Naive thymus-derived CD4-positive, alpha-beta T cell (primary cell): Measurements from ENCODE around the gene STK17A. TPM values are rescaled to one million over a fixed set of nuclear protein-coding genes. Genes with fewer than 3 reads are reported as not detected.

Source experiments
- ATAC-seq: fragments of 150-1000 bp; cut with Tn5 transposase; 2 replicates; pipeline ENCODE4 v1.10.0; 2021; ENCODE audit warnings: mild to moderate bottlenecking, moderate library complexity
- CTCF ChIA-PET: fragments of 350-600 bp; sonication (Branson Sonifier 250); formaldehyde crosslinking; loops from one replicate; lab custom pipeline; 2021; ENCODE audit warnings: antibody characterized with exemption; lab: Charles Lee
- POLR2A ChIA-PET: fragments of 350-600 bp; sonication (Branson Sonifier 250); formaldehyde crosslinking; loops from one replicate; lab custom pipeline; 2021; ENCODE audit warnings: antibody characterized with exemption, inconsistent platforms; lab: Charles Lee
- DNase-seq, 9 donors: peaks; one replicate each; pipeline versions ENCODE4 v3.0.0 to v3.0.0-alpha.2; 2020 to 2022; ENCODE audit warnings: mixed read lengths in 1 of 9
- H3K27ac ChIP-seq: one replicate; pipeline ENCODE4 v1.7.0; 2013; ENCODE audit warnings: mild to moderate bottlenecking, low read depth, low read length, moderate library complexity
- H3K27me3 ChIP-seq, 2 donors: one replicate each; pipeline ENCODE4 v1.7.0; 2013; ENCODE audit warnings: low read length in 2 of 2, mild to moderate bottlenecking in 2 of 2, moderate library complexity in 2 of 2; ENCODE audit not compliant: control insufficient read depth in 2 of 2, insufficient read depth in 2 of 2
- H3K36me3 ChIP-seq, 3 experiments: 1 replicate in 2 of 3; 2 replicates in 1 of 3; pipeline ENCODE4 v1.7.0; 2013; ENCODE audit warnings: low read length in 3 of 3, mild to moderate bottlenecking in 3 of 3, moderate library complexity in 1 of 3; ENCODE audit not compliant: insufficient read depth in 3 of 3, control insufficient read depth in 2 of 3
- H3K4me1 ChIP-seq, 2 donors: one replicate each; pipeline ENCODE4 v1.7.0; 2013; ENCODE audit warnings: low read length in 2 of 2, mild to moderate bottlenecking in 2 of 2, moderate library complexity in 1 of 2; ENCODE audit not compliant: control insufficient read depth in 2 of 2, insufficient read depth in 2 of 2
- H3K4me3 ChIP-seq: 2 replicates; pipeline ENCODE4 v1.7.0; 2013; ENCODE audit warnings: mild to moderate bottlenecking, low read length
- H3K9me3 ChIP-seq, 3 experiments: 1 replicate in 2 of 3; 2 replicates in 1 of 3; pipeline ENCODE4 v1.7.0; 2013; ENCODE audit warnings: low read length in 3 of 3; ENCODE audit not compliant: control insufficient read depth in 2 of 3
- H3K27ac Mint-ChIP-seq, 9 donors: one replicate each; pipeline ENCODE4 v1.8.0; 2020 to 2022; ENCODE audit warnings: mixed read lengths in 9 of 9, mild to moderate bottlenecking in 8 of 9, moderate library complexity in 5 of 9, inconsistent platforms in 2 of 9
- H3K27me3 Mint-ChIP-seq, 5 donors: one replicate each; pipeline ENCODE4 v1.8.0; 2021 to 2022; ENCODE audit warnings: mixed read lengths in 5 of 5, mild to moderate bottlenecking in 1 of 5
- H3K36me3 Mint-ChIP-seq, 5 donors: one replicate each; pipeline ENCODE4 v1.8.0; 2020 to 2022; ENCODE audit warnings: mixed read lengths in 5 of 5, mild to moderate bottlenecking in 3 of 5, inconsistent platforms in 1 of 5
- H3K4me1 Mint-ChIP-seq, 7 donors: one replicate each; pipeline ENCODE4 v1.8.0; 2020 to 2022; ENCODE audit warnings: mixed read lengths in 7 of 7, mild to moderate bottlenecking in 3 of 7, inconsistent platforms in 1 of 7
- H3K4me3 Mint-ChIP-seq, 10 donors: one replicate each; pipeline ENCODE4 v1.8.0; 2020 to 2022; ENCODE audit warnings: mild to moderate bottlenecking in 10 of 10, mixed read lengths in 10 of 10, moderate library complexity in 6 of 10, inconsistent platforms in 2 of 10
- H3K9me3 Mint-ChIP-seq, 11 donors: one replicate each; pipeline ENCODE4 v1.8.0; 2020 to 2022; ENCODE audit warnings: mixed read lengths in 11 of 11, mild to moderate bottlenecking in 4 of 11, inconsistent platforms in 1 of 11, moderate library complexity in 1 of 11
- intact Hi-C, 2 donors: fragments of 100-400 bp; cut with micrococcal nuclease; formaldehyde crosslinking; loops; one replicate each; pipeline ENCODE4 v1.15.1; 2023
- polyA plus RNA-seq, 2 donors: library from polyadenylated mRNA; unstranded; fragments of 300-500 nt; fragmentation: Illumina TruSeq; gene quantifications; one replicate each; pipeline ENCODE4 v1.2.3, GENCODE V29; 2021
- total RNA-seq, 6 experiments: library from RNA in 5 of 6; stranded (reverse) in 5 of 6; gene quantifications; 1 replicate in 5 of 6; 2 replicates in 1 of 6; pipeline ENCODE4 v1.2.3 and lab custom pipeline; 2021 to 2026

STK17A gene
- total and polyA plus RNA-seq, 7 experiments from 2014 or later: 71.3 to 292 (median 123) TPM

DNA sequence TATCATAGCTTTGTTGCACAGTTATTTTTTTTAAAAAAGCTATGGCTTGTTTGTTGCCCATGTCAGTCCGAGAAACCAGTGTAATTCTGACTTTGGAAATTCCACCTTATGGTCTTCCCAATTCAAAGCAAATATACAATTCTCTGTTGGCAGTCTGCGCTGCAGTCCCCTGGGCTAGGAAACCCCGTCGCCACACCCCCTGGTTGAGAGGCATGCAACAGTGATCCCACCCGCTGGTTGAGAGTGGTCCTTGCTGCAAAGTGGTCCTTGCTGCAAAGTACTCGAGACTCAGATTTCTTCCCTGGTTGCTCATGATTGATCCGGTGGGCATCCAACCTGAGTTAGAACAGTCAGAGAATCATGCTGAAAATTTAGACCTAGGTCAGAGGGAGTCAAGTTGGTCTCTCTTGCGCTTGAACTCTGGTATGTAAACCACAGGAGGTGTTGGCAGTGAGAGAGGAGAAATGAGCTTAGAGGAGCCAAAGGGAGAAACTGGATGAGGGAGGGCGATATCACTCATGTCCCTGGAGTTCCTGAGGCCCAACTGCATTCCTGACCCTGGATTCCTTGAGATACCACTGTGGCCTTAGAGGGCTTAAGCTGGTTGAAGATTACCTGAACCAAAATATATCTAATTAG lies 45.0 kb upstream of the STK17A start:
- DNase-seq: no peak
- POLR2A ChIA-PET: no interaction called here
- CTCF ChIA-PET: interaction anchor here (0.9 kb wide), 1 partner anchor 45 kb away, joined by 3 read pairs; the partner anchor contains the start of gene STK17A

DNA sequence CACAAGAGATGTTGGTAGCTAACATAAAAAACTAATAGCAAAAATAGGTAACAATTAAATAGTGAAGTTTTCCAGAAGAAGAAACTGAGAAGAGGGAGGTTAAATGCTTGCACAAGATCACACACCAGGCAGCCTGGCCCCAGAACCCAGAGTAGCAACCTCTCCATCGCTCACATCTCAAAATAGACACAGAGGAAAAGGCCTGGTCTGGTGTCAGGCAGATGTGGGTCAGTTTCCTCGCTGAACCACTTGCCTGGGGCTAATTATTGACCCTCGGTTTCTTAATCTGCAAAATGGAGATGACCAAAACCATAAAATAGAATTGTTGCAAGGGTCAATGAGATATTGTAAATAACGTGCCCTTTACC lies 44.5 kb upstream of the STK17A start:
- ChIA-PET POLR2A (no interaction called here), CTCF (interaction anchor here (0.9 kb wide), 1 partner anchor 44 kb away, joined by 3 read pairs; the partner anchor contains the start of gene STK17A)
- H3K4me1 Mint-ChIP-seq: no peaks in the 10 kb centered on the region
- no peaks in the 10 kb centered on the region for H3K9me3 Mint-ChIP-seq
- no peak for DNase-seq
- H3K4me3 ChIP-seq: no peak overlapping the region
- H3K9me3 ChIP-seq: no peaks in the 10 kb centered on the region
- no peak overlapping the region for H3K4me3 Mint-ChIP-seq
- ATAC-seq: no peak
- H3K27me3 Mint-ChIP-seq: peaks cover 0 to 14% (median 0%) of the 10 kb centered on the region in 5 donors
- no peak overlapping the region for H3K27ac ChIP-seq
- intact Hi-C loops: no loop called here
- H3K36me3 Mint-ChIP-seq: no peaks in the 10 kb centered on the region
- no peaks in the 10 kb centered on the region for H3K27me3 ChIP-seq
- no peaks in the 10 kb centered on the region for H3K4me1 ChIP-seq
- no peak overlapping the region for H3K27ac Mint-ChIP-seq
- no peaks in the 10 kb centered on the region for H3K36me3 ChIP-seq

More for the DNA sequence above, 45.0 kb upstream of the STK17A start:
- H3K27ac Mint-ChIP-seq: no peak overlapping the region
- H3K4me3 ChIP-seq: no peak overlapping the region
- no peaks in the 10 kb centered on the region for H3K36me3 ChIP-seq
- peaks cover 0 to 14% (median 0%) of the 10 kb centered on the region in 5 donors for H3K27me3 Mint-ChIP-seq
- H3K4me1 Mint-ChIP-seq: no peaks in the 10 kb centered on the region
- H3K36me3 Mint-ChIP-seq: no peaks in the 10 kb centered on the region
- H3K27me3 ChIP-seq: no peaks in the 10 kb centered on the region
- no peak overlapping the region for H3K4me3 Mint-ChIP-seq
- ATAC-seq: no peak
- no peak overlapping the region for H3K27ac ChIP-seq
- no peaks in the 10 kb centered on the region for H3K9me3 ChIP-seq
- intact Hi-C loops: no loop called here
- no peaks in the 10 kb centered on the region for H3K4me1 ChIP-seq
- H3K9me3 Mint-ChIP-seq: no peaks in the 10 kb centered on the region

DNA sequence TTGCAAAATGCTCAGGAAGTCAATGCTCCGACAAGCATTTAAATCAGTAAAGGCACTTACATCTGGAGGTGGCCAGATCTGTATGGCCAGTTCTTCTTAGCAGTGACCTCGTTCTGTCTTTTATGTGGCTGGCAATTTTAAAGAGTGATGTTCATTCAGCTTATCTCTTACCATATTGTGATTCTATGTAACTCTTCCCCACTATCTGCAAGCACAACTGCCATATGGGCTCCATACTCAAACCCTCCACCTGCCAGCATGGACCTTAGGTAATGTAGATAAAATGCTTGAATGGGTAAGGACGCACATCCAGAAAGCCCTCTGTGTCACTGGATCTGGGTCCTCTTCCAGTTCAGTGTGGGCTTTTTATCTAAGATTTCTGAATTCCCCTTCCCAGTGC lies 42.4 kb upstream of the STK17A start:
- H3K27me3 Mint-ChIP-seq: peaks cover 0 to 22% (median 2%) of the 10 kb centered on the region in 5 donors
- H3K4me1 Mint-ChIP-seq: no peaks in the 10 kb centered on the region
- Histone ChIP-seq H3K27me3 (no peaks in the 10 kb centered on the region), H3K36me3 (no peaks in the 10 kb centered on the region), H3K9me3 (no peaks in the 10 kb centered on the region), H3K27ac (no peak overlapping the region), H3K4me3 (no peak overlapping the region), H3K4me1 (no peaks in the 10 kb centered on the region)
- ATAC-seq (no peak), DNase-seq (no peak)
- H3K36me3 Mint-ChIP-seq: no peaks in the 10 kb centered on the region
- no peaks in the 10 kb centered on the region for H3K9me3 Mint-ChIP-seq
- ChIA-PET POLR2A (no interaction called here), CTCF (no interaction called here)
- intact Hi-C loops: no loop called here
- H3K4me3 Mint-ChIP-seq: no peak overlapping the region
- H3K27ac Mint-ChIP-seq: no peak overlapping the region

DNA sequence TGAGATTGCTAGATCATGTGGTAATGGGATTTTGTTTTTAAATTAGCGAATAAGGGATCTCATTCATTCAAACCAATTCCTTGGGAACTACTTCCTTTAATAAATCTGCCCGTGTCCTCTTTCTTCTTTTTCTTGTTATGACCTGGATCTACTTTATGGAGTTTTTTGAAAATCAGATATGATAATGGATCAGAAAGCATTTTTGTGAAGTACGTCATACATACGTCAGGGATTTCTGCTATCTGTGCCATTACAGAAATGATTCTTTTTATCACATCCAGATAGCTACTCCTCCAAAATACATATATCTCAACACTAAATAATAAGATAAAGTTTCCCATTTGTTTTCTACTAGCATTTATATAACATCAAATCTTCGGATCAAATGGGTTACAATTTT lies 40.2 kb upstream of the STK17A start:
- Mint-ChIP-seq H3K9me3 (peaks cover 0 to 12% (median 4%) of the 10 kb centered on the region in 11 donors), H3K4me1 (no peaks in the 10 kb centered on the region), H3K36me3 (peaks cover 0 to 5% (median 4%) of the 10 kb centered on the region in 5 donors), H3K4me3 (no peak overlapping the region), H3K27ac (no peak overlapping the region), H3K27me3 (peaks cover 5 to 38% (median 6%) of the 10 kb centered on the region in 5 donors)
- no peak overlapping the region for H3K27ac ChIP-seq
- POLR2A ChIA-PET: no interaction called here
- CTCF ChIA-PET: no interaction called here
- intact Hi-C loops: no loop called here
- ATAC-seq: no peak
- no peaks in the 10 kb centered on the region for H3K36me3 ChIP-seq
- no peaks in the 10 kb centered on the region for H3K4me1 ChIP-seq
- H3K9me3 ChIP-seq: peaks cover 0 to 4% (median 0%) of the 10 kb centered on the region in 3 experiments
- H3K27me3 ChIP-seq: no peaks in the 10 kb centered on the region
- no peak for DNase-seq
- no peak overlapping the region for H3K4me3 ChIP-seq

DNA sequence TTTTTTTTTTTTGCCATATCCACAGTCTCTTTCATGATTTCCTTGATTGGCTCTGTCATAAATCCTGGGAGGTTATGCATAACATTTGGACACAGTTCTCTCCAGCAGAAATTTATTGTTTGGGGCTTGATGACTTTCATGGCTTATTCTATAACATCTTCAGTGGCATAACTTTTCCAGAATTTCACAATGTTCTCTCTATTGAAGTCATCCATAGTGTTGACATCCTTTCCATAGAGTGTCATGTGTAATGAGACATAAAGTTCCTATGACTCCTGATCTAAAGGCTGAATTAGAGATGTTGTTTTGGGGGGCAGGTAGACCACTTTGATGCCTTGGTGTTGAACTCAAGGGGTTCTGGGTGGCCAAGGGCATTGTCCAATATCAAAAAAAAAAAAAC lies 36.7 kb upstream of the STK17A start:
- CTCF ChIA-PET: no interaction called here
- Mint-ChIP-seq H3K4me3 (no peak overlapping the region), H3K4me1 (peaks cover 0 to 5% (median 0%) of the 10 kb centered on the region in 7 donors), H3K9me3 (peaks cover 0 to 12% (median 4%) of the 10 kb centered on the region in 11 donors), H3K27me3 (peaks cover 5 to 42% (median 6%) of the 10 kb centered on the region in 5 donors), H3K36me3 (peaks cover 0 to 5% (median 4%) of the 10 kb centered on the region in 5 donors), H3K27ac (no peak overlapping the region)
- H3K9me3 ChIP-seq: peaks cover 0 to 4% (median 0%) of the 10 kb centered on the region in 3 experiments
- H3K4me1 ChIP-seq: no peaks in the 10 kb centered on the region
- H3K4me3 ChIP-seq: no peak overlapping the region
- ATAC-seq (no peak), DNase-seq (no peak)
- H3K27me3 ChIP-seq: no peaks in the 10 kb centered on the region
- no peak overlapping the region for H3K27ac ChIP-seq
- POLR2A ChIA-PET: no interaction called here
- intact Hi-C loops: no loop called here
- no peaks in the 10 kb centered on the region for H3K36me3 ChIP-seq

DNA sequence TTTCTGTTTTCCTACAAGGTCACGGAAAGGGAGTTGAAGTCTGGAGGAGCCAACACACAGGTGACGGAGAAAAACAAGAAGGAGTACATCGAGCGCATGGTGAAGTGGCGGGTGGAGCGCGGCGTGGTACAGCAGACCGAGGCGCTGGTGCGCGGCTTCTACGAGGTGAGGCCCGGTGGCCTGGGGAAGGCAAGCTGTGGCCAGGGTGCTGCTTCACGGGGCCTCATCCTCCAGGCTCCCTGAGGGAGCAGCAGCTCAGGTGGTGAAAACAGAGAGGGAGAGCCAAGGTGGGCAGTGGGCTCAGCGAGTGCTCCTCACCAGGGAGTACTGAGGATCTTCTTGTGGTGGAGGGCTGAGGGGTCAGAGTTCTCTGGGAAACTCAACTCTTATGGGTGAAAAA lies 32.5 kb upstream of the STK17A start:
- intact Hi-C loops: no loop called here
- no peak overlapping the region for H3K27ac ChIP-seq

DNA sequence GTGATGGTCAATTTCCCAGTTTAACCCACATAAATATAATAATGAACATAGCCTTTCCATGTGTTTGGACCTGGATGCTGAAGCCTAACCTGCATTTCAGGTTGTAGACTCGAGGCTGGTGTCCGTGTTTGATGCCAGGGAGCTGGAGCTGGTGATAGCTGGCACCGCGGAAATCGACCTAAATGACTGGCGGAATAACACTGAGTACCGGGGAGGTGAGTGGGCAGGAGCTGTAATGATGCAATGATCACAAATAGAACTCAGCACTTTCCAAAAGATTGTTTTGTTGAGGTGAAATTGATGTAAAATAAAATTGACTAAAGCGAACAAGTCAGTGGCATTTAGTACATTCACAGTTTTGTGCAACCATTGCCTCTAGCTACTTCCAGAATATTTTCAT lies 30.8 kb upstream of the STK17A start:
- H3K27me3 Mint-ChIP-seq: peaks cover 0 to 12% (median under 1%) of the 10 kb centered on the region in 5 donors
- CTCF ChIA-PET: no interaction called here
- ATAC-seq (no peak), DNase-seq (no peak)
- H3K9me3 Mint-ChIP-seq: peaks cover 0 to 2% (median 0%) of the 10 kb centered on the region in 11 donors
- peaks cover 0 to 3% (median under 1%) of the 10 kb centered on the region in 5 donors for H3K36me3 Mint-ChIP-seq
- no peak overlapping the region for H3K4me3 Mint-ChIP-seq
- POLR2A ChIA-PET: interaction anchor here (1.1 kb wide), 1 partner anchor 16 kb away, joined by 3 read pairs; no protein-coding TSS in a partner anchor
- Histone ChIP-seq H3K4me3 (no peak overlapping the region), H3K9me3 (no peaks in the 10 kb centered on the region), H3K4me1 (peaks cover 0 to 28% of the 10 kb centered on the region in 2 donors), H3K27me3 (no peaks in the 10 kb centered on the region), H3K27ac (no peak overlapping the region), H3K36me3 (no peaks in the 10 kb centered on the region)
- intact Hi-C loops: no loop called here
- no peak overlapping the region for H3K27ac Mint-ChIP-seq
- peaks cover 20 to 49% (median 42%) of the 10 kb centered on the region in 7 donors for H3K4me1 Mint-ChIP-seq

More for the DNA sequence above, 32.5 kb upstream of the STK17A start:
- peaks cover 0 to 12% (median 4%) of the 10 kb centered on the region in 11 donors for H3K9me3 Mint-ChIP-seq
- peaks cover 20 to 35% (median 31%) of the 10 kb centered on the region in 7 donors for H3K4me1 Mint-ChIP-seq
- peaks cover 0 to 4% (median 0%) of the 10 kb centered on the region in 3 experiments for H3K9me3 ChIP-seq
- H3K36me3 ChIP-seq: no peaks in the 10 kb centered on the region
- peaks cover 0 to 5% (median 4%) of the 10 kb centered on the region in 5 donors for H3K36me3 Mint-ChIP-seq
- no peak overlapping the region for H3K27ac Mint-ChIP-seq
- CTCF ChIA-PET: no interaction called here
- H3K27me3 ChIP-seq: no peaks in the 10 kb centered on the region
- ATAC-seq (no peak), DNase-seq (no peak)
- POLR2A ChIA-PET: no interaction called here
- peaks cover 0 to 28% of the 10 kb centered on the region in 2 donors for H3K4me1 ChIP-seq
- no peak overlapping the region for H3K4me3 ChIP-seq
- H3K27me3 Mint-ChIP-seq: peaks cover 4 to 27% (median 5%) of the 10 kb centered on the region in 5 donors
- no peak overlapping the region for H3K4me3 Mint-ChIP-seq
